GM18909 (cell line): ENCODE data around the gene RIT1.
A peak's percentile ranks its signal among the peaks of the same experiment; 100 is the strongest.
"Not testable (repeated sequence)": the region's sequence is repeated elsewhere in the genome, so short reads cannot be mapped to it uniquely, and the experiment has no call there.

Experiments
- ATAC-seq: cut with Tn5 transposase; IDR thresholded peaks from one replicate; pipeline ENCODE4 v1.9.1; 2021; ENCODE audit warnings: mild to moderate bottlenecking; ENCODE audit not compliant: unreplicated experiment, poor library complexity

RIT1 gene

DNA sequence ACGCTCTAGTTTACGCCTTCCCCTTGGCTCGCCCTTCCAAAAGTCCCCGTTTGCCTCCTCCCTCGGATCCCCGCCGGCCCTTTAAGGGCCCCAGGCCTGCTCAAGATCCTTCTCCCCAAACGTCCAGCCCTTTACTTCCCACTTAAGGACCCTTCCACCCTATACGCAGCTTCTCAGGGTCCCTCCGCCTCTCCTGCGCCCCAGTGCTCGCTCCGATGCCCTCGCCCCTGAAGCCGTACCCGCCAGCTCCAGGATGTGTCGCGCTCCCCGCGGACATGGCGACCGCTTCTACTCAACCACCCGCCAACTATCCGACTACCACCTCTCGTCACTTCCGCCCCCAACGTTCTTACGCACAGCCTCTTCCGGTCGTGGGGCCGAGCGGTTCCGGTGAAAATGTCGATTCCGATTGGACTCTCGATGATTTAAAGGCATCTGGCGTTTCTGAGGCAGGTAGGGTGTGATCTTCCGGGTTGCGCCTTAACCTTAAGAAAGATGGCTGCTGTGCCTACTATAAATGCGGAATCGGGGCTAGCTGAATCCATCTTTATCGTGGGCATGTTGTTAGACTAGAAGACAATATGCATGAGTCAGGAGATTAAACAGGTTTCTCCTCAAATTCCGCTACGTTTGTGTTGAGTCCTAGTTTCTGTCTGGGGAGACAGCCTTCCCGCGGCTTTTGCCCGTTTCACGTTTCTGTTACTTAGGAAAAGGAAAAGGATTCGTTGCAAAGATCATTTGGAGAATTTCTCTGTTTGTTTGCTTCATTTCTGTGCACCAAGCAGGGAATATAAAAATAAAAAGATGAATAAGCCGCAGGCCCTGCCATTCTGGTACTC lies 23.2 kb upstream of the RIT1 start, which contains the start of gene KHDC4:
Gene KHDC4, minus strand, starts transcription at position 317 of the 839 bp plus-strand sequence. Its CDS starts 40 bp downstream, at position 277.
- peak; percentile 93 for ATAC-seq

DNA sequence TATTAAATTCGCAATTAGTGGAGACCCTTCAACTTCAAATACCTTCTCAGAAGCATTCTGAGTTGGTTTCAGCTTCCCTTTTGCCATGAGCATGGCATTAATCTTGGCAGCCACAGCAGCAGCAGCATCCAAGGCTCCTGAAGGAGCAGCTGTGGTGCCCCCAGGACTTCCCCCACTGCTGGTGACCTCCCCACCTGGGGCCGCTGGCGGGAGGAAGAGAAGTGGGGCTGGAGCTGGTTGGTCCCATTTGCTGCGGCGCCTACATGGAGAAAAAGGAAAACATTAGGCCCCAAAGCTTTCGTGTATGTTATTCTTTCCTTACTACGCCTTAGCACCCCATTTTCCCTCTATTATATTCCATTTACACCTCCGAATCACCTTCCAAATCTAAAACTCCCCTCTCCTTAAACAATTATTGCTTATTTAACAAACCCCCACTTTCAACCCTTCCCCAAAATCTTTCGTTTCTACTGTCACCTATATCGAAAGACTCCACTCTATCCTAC lies 22.5 kb upstream of the RIT1 start:
- ATAC-seq: no peak

DNA sequence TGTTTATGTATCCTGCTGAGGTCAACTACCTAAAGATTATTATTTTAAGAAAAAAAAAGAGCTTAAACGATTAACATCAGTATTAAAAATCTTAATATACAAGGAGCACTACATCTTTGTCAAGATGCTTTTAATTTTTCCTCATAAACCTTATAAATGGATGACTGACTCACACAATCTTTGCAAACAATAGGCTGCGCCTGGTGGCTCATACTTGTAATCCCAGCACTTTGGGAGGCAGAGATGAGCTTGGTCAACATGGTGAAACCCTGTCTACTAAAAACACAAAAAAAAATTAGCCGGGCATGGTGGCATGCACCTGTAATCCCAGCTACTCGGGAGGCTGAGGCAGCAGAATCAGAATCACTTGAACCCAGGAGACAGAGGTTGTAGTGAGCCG lies 21.3 kb upstream of the RIT1 start:
- no peak for ATAC-seq

DNA sequence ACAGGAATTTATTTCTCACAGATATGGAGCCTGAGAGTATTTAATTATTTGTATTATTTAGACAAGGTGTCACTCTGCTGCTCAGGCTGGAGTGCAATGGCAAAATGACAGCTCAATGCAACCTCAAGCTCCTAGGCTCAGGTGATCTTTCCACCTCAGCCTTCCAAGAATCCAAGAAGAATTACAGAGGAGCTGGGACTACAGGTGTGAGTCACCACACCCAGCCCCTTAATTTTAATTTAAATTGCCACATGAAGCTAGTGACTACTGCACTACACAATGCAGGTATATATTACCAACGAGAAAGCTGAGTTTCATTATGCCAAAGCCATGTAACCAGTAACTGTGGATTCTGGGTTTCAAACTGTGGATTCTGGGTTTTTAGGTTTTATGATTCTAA lies 20.9 kb upstream of the RIT1 start:
- no peak for ATAC-seq

DNA sequence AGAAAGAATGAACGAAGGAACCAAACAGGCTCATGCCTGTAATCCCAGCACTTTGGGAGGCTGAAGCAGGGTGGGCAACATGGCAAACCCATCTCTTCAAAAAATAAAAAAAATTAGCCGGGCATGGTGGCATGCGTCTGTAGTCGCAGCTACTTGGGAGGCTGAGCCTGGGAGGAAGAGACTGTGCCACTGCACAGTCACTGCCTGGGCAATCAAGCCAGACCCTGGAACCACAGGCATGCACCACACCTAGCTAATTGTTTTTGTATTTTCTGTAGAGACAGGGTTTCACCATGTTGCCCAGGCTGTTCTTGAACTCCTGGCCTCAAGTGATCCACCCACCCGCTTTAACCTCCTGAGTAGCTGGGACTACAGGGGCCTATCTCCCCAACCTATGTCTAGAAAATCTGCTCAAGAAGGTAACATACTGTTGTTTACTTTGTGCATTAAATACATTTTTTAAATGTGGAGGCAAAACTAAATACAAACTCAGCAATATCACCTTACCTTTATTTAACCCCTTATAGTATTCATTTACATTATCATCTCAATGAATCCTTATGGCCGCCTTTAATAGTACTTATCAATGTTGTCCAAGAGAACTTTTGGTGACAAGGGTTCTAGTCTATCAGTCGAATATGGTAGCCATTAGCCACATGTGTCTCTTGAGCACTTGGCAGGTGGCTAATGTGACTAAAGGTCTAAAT lies 20.3 kb upstream of the RIT1 start:
- no peak for ATAC-seq

DNA sequence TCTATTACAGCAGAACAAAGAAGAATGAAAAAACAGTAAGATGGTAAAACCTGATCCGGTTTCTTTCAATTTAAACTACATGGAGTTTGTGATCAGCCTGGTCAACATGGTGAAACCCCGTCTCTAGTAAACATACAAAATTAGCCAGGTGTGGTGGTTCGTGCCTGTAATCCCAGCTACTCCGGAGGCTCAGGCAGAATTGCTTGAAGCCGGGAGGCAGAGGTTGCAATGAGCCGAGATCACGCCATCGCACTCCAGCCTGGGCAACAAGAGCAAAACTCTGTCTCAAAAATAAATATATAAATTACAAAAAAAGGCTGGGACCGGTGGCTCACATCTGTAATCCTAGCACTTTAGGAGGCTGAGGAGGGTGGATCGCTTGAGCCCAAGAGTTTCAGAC lies 19.6 kb upstream of the RIT1 start:
- not testable (repeated sequence) for ATAC-seq

DNA sequence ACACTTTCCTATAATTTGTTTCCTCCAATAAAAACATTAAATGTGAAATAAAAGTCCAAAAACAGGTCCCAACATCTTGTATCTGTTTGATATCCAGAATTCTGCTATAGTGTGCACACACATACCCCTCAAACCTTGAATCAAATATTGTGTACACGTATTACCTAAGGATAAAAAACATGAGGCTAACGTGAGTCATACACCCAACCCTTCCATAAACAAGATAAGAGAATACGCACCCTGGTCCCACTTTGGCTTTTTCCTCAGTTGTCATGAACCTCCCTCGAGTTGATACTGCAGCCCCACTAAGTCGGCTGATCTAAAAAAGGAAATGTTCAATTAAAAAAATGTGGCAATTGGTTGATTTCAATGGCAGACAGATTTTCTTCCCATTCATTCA lies 17.9 kb upstream of the RIT1 start:
- no peak for ATAC-seq

DNA sequence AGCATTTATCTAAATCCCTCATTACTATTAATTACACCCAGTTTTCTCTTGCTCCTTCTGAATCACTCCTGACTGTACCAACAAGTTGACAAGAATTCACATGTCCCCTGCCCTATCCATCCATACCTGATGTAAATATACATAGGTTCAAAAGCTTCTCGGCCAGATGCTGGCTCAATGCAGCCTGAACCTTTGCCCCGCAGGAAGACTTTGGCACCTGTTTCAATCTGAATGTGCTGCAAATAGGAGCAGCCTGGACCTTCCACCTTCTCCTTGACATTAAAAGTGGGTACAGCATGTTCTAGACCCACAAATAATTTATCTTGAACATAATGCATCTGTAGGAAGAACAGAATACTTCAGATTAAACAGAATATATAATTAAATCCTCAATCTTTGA lies 14.4 kb upstream of the RIT1 start:
- ATAC-seq: no peak

DNA sequence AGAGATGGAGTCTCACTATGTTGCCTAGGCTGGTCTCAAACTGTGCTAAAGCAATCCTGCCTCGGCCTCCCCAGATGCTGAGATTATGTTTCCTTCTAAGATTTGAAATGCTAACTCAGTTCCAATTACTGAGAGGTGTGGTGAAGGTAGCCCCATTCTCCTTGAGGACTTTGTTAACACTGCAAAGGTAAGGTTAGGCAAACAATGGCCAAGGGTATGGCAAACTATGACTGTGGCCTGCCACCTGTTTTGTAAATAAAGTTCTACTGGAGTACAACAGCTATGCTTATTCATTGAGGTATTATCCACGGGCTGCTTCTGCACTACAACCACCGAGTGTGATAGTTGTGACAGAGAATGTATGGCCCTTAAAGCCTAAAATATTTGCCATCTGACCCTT lies 9.6 kb upstream of the RIT1 start:
- ATAC-seq: no peak

DNA sequence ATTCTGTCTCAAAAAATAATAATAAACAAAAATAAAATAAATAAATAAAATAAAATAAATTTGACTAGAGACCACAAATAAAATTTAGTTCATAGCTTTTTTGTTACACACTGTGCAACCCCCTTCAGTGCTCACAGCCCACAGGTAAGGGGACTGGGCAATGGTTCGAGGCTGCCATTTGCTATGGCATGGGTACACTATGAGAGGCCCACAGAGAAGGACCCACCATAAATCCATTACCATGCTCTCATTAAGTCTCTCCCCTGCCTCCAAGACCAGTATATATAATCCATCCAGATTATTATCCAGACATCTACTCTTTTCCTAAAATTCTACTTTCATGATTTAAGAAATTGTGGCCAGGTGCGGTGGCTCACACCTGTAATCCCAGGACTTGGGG lies 8.7 kb upstream of the RIT1 start:
- no peak for ATAC-seq

DNA sequence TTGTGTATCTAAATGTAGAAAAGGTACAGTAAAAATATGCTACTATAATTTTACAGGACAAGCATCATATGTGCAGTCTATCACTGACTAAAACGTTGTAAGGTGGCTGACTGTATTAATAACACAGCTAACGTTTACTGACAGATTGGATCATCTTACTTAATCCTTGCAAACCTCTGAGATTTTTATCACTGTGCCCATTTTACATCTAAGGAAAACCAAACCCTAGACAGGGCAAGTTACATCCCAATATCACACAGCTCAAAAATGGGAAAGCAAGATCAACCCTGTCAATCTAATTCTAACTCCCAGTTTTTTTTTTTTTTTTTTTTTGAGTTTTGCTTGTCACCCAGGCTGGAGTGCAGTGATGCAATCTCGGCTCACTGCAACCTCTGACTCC lies 7.5 kb upstream of the RIT1 start:
- ATAC-seq: no peak

DNA sequence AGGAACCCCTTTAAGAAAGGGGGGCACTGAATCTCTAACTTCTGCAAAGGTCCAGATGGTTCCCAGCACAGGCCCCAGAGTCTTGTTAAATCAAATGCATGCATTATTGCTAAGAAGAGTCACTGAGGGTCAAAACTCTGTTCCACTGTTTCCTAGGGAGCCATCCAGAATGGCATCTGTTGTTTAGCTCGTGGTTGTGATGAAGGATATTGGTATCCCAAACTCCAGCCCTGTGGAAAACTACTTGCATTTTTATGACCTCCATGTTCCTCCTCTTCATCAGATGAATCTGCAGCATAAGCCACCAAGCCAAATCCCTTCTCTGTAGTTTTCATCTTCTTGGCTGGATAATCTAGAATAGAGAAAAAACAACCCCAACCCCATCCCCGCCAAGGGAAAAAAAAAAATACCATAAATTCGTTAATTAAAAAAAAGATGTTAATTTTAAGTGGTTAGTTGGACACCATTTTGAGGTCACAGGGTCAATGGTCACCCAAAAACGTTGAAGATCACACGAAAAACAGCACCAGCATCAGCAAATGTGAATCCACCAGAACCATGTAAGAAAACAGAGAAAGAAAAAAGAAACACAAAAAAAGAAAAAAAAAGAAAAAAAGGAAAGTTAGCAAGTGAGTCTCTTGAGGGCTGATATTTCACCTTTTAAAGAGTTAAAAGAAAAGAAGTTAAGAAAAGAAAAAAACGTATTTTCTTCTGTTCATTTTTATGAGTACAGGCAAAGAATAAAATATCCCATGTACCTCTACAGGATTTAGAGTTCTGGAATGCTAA lies 3.0 kb upstream of the RIT1 start:
- no peak for ATAC-seq

DNA sequence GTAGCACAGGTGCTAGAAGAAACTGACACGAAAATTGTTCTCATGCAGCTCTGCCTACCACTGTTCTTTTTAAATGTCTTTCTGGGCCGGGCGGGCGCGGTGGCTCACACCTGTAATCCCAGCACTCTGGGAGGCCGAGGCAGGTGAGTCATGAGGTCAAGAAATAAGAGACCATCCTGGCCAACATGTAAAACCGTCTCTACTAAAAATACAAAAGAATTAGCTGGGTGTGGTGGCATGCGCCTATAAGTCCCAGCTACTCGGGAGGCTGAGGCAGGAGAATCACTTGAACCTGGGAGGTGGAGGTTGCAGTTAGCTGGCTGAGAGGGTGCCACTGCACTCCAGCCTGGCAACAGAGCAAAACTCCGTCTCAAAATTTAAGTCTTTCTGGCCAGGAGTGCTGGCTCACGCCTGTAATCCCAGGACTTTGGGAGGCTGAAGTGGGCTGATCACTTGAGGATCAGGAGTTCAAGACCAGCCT lies 947 bp upstream of the RIT1 start:
- no peak for ATAC-seq

DNA sequence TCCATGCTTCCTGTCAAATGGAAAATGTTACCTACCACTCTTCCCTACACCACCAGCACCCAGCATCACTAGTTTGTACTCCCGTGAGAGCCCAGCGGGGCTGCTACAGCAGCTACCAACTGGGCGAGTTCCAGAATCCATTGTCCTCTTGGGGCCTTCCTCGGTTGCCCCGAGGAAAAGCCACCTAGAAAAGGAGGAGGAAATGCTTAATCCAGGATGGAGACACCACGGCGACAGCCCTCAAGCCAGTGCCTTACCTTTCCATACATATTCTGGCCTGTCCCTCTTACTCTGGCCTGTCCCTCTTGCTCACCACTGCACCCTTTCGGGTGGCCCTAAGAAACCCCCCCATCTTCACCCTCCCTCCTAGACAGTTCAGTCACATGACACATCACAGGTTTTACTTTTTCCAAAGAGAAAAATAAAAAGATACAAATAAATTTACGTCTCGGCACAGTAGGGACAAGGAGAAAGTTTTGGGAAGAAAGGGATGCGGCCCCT lies 478 bp downstream of the RIT1 start:
- ATAC-seq: no peak

DNA sequence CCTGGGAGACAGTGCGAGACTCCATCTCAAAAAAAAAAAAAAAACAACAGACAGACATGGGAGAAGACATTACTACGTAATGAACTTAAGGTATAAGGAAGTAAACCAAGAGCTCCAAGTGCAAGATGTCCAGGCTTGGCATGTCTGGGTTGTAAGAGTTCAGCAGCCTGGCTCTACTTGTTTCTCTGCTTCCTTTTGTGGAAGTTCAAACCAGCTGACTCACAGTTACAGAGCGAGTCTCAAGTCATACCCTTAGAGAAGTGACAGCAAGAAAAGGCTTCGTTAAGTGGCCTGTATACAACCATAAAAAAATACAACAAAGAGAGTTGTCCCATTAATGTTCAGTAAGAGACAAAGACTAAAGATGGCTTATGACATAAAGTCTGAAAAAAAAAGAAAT lies 1.3 kb downstream of the RIT1 start:
- ATAC-seq: no peak

DNA sequence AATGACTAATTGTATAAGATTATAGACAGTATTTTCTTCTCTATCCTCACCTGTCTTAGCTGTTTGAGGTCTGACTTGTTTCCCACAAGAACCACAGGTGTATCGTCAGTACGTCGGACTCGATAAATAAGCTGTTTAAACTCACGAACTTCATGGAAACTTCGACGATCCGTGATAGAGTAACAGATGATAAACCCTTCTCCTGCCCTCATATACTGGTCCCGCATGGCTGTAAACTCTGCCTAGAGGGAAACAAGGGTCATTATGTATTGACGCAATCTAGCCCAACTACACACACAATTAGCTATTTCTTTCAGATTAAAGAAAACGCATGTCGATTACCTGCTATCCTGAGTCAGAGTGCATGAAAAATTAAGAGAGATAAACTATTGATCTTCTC lies 6.9 kb downstream of the RIT1 start:
- no peak for ATAC-seq

DNA sequence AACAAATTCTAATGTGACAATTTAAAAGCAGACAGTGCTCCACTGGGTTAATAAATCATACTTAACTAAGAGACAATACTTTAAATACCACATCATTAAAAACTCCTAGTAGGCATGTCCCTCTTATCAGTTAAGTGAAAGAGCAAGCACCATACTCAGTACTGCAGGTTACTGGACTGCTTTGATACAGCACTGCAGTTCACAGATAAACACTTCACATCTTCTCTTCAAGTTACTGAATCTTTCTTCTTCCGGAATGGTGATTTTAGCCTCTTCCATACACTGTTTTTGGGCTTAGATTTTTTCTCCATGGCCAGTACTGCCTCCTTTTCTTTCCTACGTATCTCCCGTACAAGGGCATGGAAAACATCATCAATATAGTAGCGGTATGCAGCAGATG lies 11.0 kb downstream of the RIT1 start:
- no peak for ATAC-seq

DNA sequence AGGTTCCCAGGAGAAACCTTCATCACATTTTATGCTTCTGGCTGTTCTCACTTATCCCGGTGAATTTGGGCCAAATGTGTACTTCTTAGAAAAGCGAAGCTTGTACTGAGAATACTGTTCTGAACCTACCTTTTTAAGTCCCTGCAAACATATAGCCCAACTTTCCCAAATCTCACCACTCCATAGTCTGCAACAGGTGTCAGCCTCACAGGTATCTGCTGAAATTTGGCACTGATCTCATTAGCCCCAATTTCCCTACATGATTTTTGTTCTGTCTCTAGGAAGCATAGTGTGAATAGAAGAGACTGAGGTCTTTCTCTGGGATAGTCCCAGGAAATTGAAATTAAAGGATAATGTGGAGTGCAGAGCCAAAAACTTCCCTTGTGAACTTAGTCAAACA lies 11.5 kb downstream of the RIT1 start:
- no peak for ATAC-seq

DNA sequence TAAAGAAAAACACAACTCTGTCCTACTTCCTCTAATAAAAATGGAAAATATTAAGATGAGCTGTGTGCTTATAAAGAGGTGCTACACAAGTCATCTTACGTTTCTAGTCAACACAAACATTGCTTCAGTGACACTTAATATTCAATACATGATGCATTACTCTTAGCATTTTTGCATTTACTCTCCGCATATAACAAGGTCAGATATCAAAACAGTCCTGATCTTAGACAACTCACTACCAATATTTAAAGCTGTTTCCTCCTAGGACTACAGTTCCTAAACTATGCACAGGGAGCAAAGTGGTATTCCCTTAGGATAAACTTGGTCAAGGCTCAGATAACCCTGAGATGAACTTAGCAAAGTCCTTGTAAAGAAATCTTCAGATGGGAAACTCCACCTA lies 12.3 kb downstream of the RIT1 start:
- ATAC-seq: no peak

DNA sequence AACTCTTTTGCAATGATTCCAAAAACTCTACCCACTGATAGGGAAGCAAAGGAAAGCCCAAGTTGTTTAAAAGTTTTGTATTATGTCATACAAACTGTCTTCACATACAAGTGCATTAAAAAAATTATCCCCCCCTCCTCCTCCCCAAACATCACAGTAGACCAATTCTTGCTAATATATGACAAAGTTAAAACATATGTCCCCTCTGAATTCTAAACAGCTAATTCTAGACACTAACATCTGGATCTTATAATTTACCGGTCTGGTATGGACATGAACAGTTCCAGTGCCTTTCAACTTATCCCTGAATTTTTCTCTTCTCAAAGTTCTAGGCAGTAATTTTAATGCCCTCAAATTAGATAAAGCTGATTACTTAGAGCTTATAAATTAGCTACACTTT lies 13.4 kb downstream of the RIT1 start:
- no peak for ATAC-seq

DNA sequence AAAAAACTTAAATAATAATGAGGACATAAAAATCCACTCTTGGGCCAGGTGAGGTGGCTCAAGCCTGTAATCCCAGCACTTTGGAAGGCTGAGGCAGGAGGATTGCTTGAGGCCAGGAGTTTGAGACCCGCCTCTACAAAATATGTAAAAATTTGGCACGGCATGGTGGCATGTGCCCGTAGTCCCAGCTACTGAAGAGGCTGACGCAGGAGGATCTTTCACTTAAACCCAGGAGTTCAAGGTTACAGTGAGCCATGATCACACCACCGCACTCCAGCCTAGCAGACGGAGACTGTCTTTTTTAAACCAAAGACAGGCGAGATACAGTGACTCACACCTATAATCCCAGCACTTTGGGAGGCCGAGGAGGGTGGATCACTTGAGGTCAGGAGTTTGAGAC lies 14.7 kb downstream of the RIT1 start:
- ATAC-seq: not testable (repeated sequence)
